SK-N-MC (cell line): ENCODE results near the gene MTA2.

Experiments used
- EZH2 ChIP-seq: fragments of 200-600 bp; sonication (generic); IDR thresholded peaks from one replicate; pipeline ENCODE4 v1.6.1; 2017; ENCODE audit warnings: antibody characterized with exemption
- FOXP2 ChIP-seq: optimal IDR thresholded peaks from 2 replicates; pipeline ENCODE3; 2011; ENCODE audit warnings: mild to moderate bottlenecking, moderate library complexity; ENCODE audit not compliant: insufficient read depth; ENCODE audit errors: extremely low read length, control extremely low read depth
- POLR2AphosphoS5 ChIP-seq: IDR thresholded peaks from 2 replicates; pipeline ENCODE4 v1.6.1; 2012; ENCODE audit warnings: mild to moderate bottlenecking, low read depth, low read length, borderline replicate concordance

DNA sequence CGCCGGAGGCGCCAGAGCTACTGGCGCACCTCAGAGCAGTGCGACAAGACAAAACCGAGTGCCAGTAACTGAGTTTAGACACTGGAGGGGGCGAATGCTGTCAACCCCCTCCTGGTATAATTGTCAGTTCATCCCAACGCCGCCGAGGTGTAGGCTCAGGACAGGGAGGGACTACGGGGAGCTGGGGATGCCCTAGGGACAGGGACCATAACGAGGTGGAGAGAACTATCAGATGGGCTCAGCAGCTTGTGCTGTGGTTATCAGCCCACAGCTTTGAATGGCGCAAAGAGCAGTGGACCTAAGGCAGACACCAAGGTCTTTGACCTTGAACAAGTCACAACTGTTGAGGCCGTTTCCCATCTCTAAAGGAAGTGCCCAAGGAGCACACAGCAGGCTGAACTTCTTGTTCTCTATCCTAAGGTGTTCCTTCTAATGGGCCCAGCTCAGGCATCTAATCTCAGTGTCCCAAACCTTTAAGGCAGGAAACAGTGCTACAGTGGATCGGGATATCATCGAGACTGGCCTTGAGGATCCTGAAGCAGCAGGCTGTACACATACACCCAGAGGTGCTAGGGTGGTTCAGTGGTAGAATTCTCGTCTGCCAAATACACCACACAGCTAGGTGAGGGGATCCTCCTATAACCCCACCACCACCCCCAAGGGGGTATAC lies 9.4 kb downstream of the MTA2 start:
- TF ChIP-seq EZH2 (no peak), POLR2AphosphoS5 (no peak), FOXP2 (no peak)
